Sigmoid colon (tissue), 4 donors: ENCODE results near the gene ZBTB7A.

Source experiments
- POLR2A ChIP-seq, 2 donors: fragments of 450-650 bp; IDR thresholded peaks; one replicate each; pipeline ENCODE4 v1.6.1; 2016; ENCODE audit warnings: antibody characterized with exemption in 2 of 2, mild to moderate bottlenecking in 2 of 2, moderate library complexity in 2 of 2
- POLR2AphosphoS5 ChIP-seq, 4 donors: sonication (generic); formaldehyde crosslinking; IDR thresholded peaks; one replicate each; pipeline ENCODE4 v1.6.1; 2017; ENCODE audit warnings: antibody characterized with exemption in 4 of 4
- TF ChIP-seq, protein P1 (sequence below), 4 experiments: fragments of 450-650 bp in 3 of 4; fragments of 200-600 bp in 1 of 4; IDR thresholded peaks; one replicate each; pipeline ENCODE4 v1.5.1; 2016 to 2019; ENCODE audit warnings: antibody characterized with exemption in 4 of 4, mild to moderate bottlenecking in 3 of 4, moderate library complexity in 2 of 4

GRCh38 chr19:4025317-4025716, 41.4 kb downstream of the ZBTB7A start:
- TF ChIP-seq POLR2A (IDR thresholded peaks at IDR 0.05) (no peak), POLR2AphosphoS5 (IDR thresholded peaks at IDR 0.05) (no peak)
- TF ChIP-seq, protein P1, sequence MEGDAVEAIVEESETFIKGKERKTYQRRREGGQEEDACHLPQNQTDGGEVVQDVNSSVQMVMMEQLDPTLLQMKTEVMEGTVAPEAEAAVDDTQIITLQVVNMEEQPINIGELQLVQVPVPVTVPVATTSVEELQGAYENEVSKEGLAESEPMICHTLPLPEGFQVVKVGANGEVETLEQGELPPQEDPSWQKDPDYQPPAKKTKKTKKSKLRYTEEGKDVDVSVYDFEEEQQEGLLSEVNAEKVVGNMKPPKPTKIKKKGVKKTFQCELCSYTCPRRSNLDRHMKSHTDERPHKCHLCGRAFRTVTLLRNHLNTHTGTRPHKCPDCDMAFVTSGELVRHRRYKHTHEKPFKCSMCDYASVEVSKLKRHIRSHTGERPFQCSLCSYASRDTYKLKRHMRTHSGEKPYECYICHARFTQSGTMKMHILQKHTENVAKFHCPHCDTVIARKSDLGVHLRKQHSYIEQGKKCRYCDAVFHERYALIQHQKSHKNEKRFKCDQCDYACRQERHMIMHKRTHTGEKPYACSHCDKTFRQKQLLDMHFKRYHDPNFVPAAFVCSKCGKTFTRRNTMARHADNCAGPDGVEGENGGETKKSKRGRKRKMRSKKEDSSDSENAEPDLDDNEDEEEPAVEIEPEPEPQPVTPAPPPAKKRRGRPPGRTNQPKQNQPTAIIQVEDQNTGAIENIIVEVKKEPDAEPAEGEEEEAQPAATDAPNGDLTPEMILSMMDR (IDR thresholded peaks at IDR 0.05): no peak
